COR-L47 (cell line): ENCODE results near the gene RRAGA.
"Not testable (repeated sequence)": the region's sequence is repeated elsewhere in the genome, so short reads cannot be mapped to it uniquely, and the experiment has no call there.

Source experiments
- DNase-seq: peaks from one replicate; lab custom pipeline; 2025; lab: John Stamatoyannopoulos, UW

Gene RRAGA

DNA sequence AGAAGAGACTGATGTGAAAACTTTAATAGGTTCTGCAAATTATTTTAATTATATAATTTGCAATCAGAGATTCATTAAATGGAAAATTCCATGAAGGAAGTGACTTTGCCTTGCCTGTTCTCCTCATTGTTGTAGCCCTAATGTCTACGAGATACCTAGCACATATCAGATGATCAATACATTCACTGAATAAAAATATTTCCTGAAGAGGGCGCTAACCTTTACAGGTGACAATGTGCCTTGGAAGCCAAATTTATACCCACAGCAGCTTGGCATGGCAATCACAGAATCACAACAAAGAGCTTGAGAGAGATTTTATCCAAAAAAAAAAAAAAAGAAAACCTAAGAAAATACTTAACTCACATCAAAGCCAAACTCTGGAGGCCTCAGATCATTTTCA, 36.1 kb downstream of the RRAGA start:
- DNase-seq = peak; percentile 20

DNA sequence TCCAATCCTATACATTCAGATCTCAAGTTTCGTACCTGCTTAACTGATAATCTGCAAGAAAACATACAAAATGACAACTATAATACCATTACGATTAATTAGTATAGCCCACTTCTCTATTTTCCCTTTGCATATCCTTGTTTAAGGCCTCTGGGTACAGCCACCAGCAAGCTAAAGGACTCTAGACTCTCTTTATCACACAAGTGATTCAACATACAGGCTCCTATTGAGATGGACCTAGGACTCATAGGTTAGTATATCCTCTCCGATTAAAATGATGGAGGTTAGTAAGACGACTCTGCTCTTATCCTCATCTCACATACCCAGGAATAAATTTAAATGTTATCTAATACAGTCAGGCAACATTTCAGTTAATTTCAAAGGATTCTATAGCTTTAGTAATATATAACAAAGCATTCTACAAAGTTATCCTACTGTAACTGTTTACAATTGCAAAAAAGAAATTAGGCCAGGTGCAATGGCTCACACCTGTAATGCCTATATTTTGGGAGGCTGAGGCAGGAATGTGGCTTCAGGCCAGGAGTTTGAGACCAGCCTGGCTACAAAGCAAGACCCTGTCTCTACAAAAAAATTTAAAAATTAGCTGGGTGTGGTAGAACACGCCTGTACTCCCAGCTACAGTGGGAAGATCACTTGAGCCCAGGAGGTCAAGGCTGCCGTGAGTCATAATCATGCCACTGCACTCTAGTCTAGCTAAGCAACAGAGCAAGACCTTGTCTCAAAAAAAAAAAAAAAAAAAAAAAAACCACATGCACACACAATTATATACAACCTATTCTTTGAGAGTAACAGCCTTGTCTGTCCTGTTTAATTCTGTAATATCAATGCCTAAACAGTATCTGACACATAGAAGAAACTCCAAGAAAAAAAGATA, 38.1 kb downstream of the RRAGA start:
- no peak for DNase-seq

DNA sequence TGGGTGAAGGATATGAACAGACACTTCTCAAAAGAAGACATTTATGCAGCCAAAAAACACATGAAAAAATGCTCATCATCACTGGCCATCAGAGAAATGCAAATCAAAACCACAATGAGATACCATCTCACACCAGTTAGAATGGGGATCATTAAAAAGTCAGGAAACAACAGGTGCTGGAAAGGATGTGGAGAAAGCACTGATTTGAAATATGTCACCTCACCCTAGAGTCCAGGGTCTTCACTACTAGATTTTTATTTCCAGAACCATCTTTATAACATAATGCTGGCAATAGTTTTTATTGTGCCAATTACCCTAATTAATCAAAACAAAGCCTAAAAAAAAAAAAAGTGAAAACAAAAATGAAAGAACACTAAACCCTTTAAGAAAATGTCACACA, 48.2 kb downstream of the RRAGA start:
- DNase-seq = not testable (repeated sequence)
